Measurements from ENCODE around the gene HIF3A. TPM values are rescaled to one million over a fixed set of nuclear protein-coding genes. Genes with fewer than 3 reads are reported as not detected.
A peak's percentile ranks its signal among the peaks of the same experiment; 100 is the strongest.

HIF3A gene
- total and polyA plus RNA-seq, 2 of the 8 experiments (the other 6 are each of a cell fraction or from before 2014, with no cell fraction given): 38.6 to 38.8 TPM

DNA sequence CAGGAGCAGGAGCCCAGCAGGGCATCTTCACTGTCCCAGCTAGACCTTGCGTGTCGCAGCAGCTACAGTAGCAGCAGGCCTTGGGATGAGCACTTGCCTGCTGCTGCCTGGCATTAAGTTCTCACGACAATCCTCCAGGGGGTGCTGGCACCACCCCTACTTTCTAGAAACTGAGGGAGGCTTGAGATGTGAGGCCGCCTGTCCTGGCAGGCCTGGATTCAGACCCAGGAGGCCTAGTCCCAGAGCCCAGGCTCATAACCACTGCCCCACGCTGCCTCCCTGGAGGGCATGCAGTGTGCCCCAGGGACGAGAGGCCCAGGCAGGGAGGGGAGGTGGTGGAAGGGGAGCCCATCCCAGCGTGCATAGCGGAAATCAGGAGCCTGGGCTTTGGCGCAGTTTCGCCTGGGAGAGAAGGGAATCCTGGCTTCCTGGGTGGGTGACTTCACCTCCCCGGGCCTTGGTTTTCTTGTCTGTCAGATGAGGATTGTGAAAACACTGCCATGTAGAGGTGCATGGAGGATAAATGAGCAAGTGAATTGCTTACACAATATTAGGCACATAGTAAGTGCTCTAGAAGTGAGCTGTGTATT is 76.2 kb downstream of the HIF3A start (continued):
- TF ChIP-seq PHF8 (conservative IDR thresholded peaks at IDR 0.05; ENCODE audit: low read depth, low read length) (no peak), CTBP2 (IDR thresholded peaks at IDR 0.05; ENCODE audit: borderline replicate concordance, insufficient read depth, insufficient read length, low read length) (no peak), CHD1 (IDR thresholded peaks at IDR 0.05; ENCODE audit: low read depth, low read length) (no peak), EP300 (IDR thresholded peaks at IDR 0.05; ENCODE audit: borderline replicate concordance in 1 of 2, low read depth in 2 of 2, low read length in 2 of 2) (no peak), CHD2 (IDR thresholded peaks at IDR 0.05; ENCODE audit: low read length) (no peak), SAP30 (IDR thresholded peaks at IDR 0.05; ENCODE audit: insufficient read depth, insufficient replicate concordance, low read length) (no peak), ZNF274 (IDR thresholded peaks at IDR 0.05; ENCODE audit: borderline replicate concordance, extremely low read depth, low read length) (no peak), SUZ12 (IDR thresholded peaks at IDR 0.05; ENCODE audit: low read length) (no peak), POLR2A (IDR thresholded peaks at IDR 0.05; ENCODE audit: control extremely low read depth in 1 of 2, low read depth in 2 of 2, low read length in 2 of 2) (no peak), POU5F1 (IDR thresholded peaks at IDR 0.05; ENCODE audit: low read depth, low read length) (no peak), SP4 (IDR thresholded peaks at IDR 0.05; ENCODE audit: low read length) (no peak), SP1 (IDR thresholded peaks at IDR 0.05; ENCODE audit: low read depth, low read length) (no peak), EGR1 (IDR thresholded peaks at IDR 0.05; ENCODE audit: borderline replicate concordance, low read depth, low read length) (no peak), CEBPB (IDR thresholded peaks at IDR 0.05; ENCODE audit: low read depth, low read length) (no peak), KDM5A (IDR thresholded peaks at IDR 0.05; ENCODE audit: low read length) (no peak), TAF1 (IDR thresholded peaks at IDR 0.05; ENCODE audit: low read depth, low read length) (no peak), TBP (IDR thresholded peaks at IDR 0.05; ENCODE audit: low read depth, low read length) (0 out of 2 replicates have a peak, but pooled peaks have one; percentile 15), JUND (IDR thresholded peaks at IDR 0.05; ENCODE audit: low read length) (no peak), KDM4A (IDR thresholded peaks at IDR 0.05; ENCODE audit: low read depth, low read length, severe bottlenecking) (no peak), KDM1A (IDR thresholded peaks at IDR 0.05; ENCODE audit: borderline replicate concordance, low read length) (no peak), BCL11A (IDR thresholded peaks at IDR 0.05; ENCODE audit: low read depth in 2 of 2, low read length in 2 of 2) (no peak), GTF2F1 (IDR thresholded peaks at IDR 0.05; ENCODE audit: borderline replicate concordance, low read depth, low read length) (no peak), SIX5 (IDR thresholded peaks at IDR 0.05; ENCODE audit: low read depth, low read length) (no peak)
- TF ChIP-seq, protein P1, sequence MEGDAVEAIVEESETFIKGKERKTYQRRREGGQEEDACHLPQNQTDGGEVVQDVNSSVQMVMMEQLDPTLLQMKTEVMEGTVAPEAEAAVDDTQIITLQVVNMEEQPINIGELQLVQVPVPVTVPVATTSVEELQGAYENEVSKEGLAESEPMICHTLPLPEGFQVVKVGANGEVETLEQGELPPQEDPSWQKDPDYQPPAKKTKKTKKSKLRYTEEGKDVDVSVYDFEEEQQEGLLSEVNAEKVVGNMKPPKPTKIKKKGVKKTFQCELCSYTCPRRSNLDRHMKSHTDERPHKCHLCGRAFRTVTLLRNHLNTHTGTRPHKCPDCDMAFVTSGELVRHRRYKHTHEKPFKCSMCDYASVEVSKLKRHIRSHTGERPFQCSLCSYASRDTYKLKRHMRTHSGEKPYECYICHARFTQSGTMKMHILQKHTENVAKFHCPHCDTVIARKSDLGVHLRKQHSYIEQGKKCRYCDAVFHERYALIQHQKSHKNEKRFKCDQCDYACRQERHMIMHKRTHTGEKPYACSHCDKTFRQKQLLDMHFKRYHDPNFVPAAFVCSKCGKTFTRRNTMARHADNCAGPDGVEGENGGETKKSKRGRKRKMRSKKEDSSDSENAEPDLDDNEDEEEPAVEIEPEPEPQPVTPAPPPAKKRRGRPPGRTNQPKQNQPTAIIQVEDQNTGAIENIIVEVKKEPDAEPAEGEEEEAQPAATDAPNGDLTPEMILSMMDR (IDR thresholded peaks at IDR 0.05; ENCODE audit: control extremely low read depth in 1 of 3, insufficient read depth in 1 of 3, low read depth in 1 of 3, low read length in 3 of 3): peak; percentile 64 to 73 (median 71)

Data from H1 (cell line).